Liver (tissue), 9 donors: Measurements from ENCODE around the gene SDK2. TPM values are rescaled to one million over a fixed set of nuclear protein-coding genes. Genes with fewer than 3 reads are reported as not detected.

Experiments used
- DNase-seq: peaks from one replicate; pipeline ENCODE4 v3.0.0-alpha.2; 2017; ENCODE audit warnings: low spot score
- H3K27ac ChIP-seq, 2 donors: one replicate each; pipeline ENCODE4 v1.7.0; 2013; ENCODE audit warnings: inconsistent platforms in 2 of 2, low read length in 2 of 2, control low read depth in 1 of 2, low read depth in 1 of 2, mild to moderate bottlenecking in 1 of 2
- H3K27me3 ChIP-seq, 4 donors: one replicate each; pipeline versions ENCODE4 v1.6.1 to v1.7.0; 2013; ENCODE audit warnings: low read length in 3 of 4, inconsistent platforms in 1 of 4, mild to moderate bottlenecking in 1 of 4, moderate library complexity in 1 of 4; ENCODE audit not compliant: control insufficient read depth in 4 of 4, insufficient read depth in 4 of 4
- H3K36me3 ChIP-seq, 4 donors: one replicate each; pipeline versions ENCODE4 v1.6.1 to v1.7.0; 2013; ENCODE audit warnings: low read length in 3 of 4, mild to moderate bottlenecking in 3 of 4, low read depth in 1 of 4, moderate library complexity in 1 of 4; ENCODE audit not compliant: control insufficient read depth in 4 of 4, insufficient read depth in 3 of 4
- H3K4me1 ChIP-seq, 4 donors: one replicate each; pipeline versions ENCODE4 v1.6.1 to v1.7.0; 2013; ENCODE audit warnings: low read length in 3 of 4, mild to moderate bottlenecking in 3 of 4, moderate library complexity in 1 of 4; ENCODE audit not compliant: control insufficient read depth in 4 of 4, insufficient read depth in 4 of 4
- H3K4me3 ChIP-seq, 3 donors: one replicate each; pipeline versions ENCODE4 v1.6.1 to v1.7.0; 2013; ENCODE audit warnings: low read length in 3 of 3, control low read depth in 1 of 3, low read depth in 1 of 3, mild to moderate bottlenecking in 1 of 3
- H3K9ac ChIP-seq, 2 donors: one replicate each; pipeline ENCODE4 v1.7.0; 2013; ENCODE audit warnings: low read length in 2 of 2, mild to moderate bottlenecking in 2 of 2, moderate library complexity in 2 of 2, control low read depth in 1 of 2, low read depth in 1 of 2
- H3K9me3 ChIP-seq, 4 donors: one replicate each; pipeline versions ENCODE4 v1.6.1 to v1.7.0; 2013; ENCODE audit warnings: low read length in 3 of 4; ENCODE audit not compliant: control insufficient read depth in 4 of 4
- EGR1 ChIP-seq, 2 donors: IDR thresholded peaks; 2 replicates each; pipeline ENCODE4 v1.6.1; 2016 to 2018; ENCODE audit warnings: antibody characterized with exemption in 2 of 2, low read depth in 2 of 2
- FOXA1 ChIP-seq: IDR thresholded peaks from 2 replicates; pipeline ENCODE4 v1.6.1; 2016; ENCODE audit warnings: antibody characterized with exemption
- GABPA ChIP-seq, 2 donors: IDR thresholded peaks in 1 of 2; conservative IDR thresholded peaks in 1 of 2; 2 replicates each; pipeline ENCODE4 v1.6.1; 2016; ENCODE audit warnings: antibody characterized with exemption in 2 of 2, mild to moderate bottlenecking in 1 of 2, moderate library complexity in 1 of 2
- HNF4A ChIP-seq, 2 donors: conservative IDR thresholded peaks; 2 replicates each; pipeline ENCODE4 v1.6.1; 2016; ENCODE audit warnings: antibody characterized with exemption in 2 of 2, mild to moderate bottlenecking in 2 of 2
- JUND ChIP-seq, 2 donors: IDR thresholded peaks; 2 replicates each; pipeline ENCODE4 v1.6.1; 2016; ENCODE audit warnings: antibody characterized with exemption in 2 of 2
- NR2F2 ChIP-seq: IDR thresholded peaks from 2 replicates; pipeline ENCODE4 v1.6.1; 2016; ENCODE audit warnings: antibody characterized with exemption
- RAD21 ChIP-seq, 2 donors: IDR thresholded peaks; 2 replicates each; pipeline ENCODE4 v1.6.1; 2016; ENCODE audit warnings: antibody characterized with exemption in 2 of 2, mild to moderate bottlenecking in 2 of 2
- TAF1 ChIP-seq: conservative IDR thresholded peaks from 2 replicates; pipeline ENCODE4 v1.6.1; 2016; ENCODE audit warnings: antibody characterized with exemption, mild to moderate bottlenecking
- YY1 ChIP-seq: IDR thresholded peaks from 2 replicates; pipeline ENCODE4 v1.6.1; 2016; ENCODE audit warnings: antibody characterized with exemption, mild to moderate bottlenecking
- WGBS: extraction: QIAGEN DNeasy Blood & Tissue Kit; methylation state at CpG from one replicate; pipeline ENCODE4 v1.1.7; 2013; 5-methylcytosine and 5-hydroxymethylcytosine counted together
- polyA plus RNA-seq, 2 donors: library from polyadenylated mRNA; stranded (reverse) in 1 of 2; unstranded in 1 of 2; fragments of 200-250 nt in 1 of 2; fragments of >200 nt in 1 of 2; fragmentation: Nextera tagmentation in 1 of 2; extraction: Ambion mirVana in 1 of 2; gene quantifications; one replicate each; pipeline versions ENCODE4 v1.2.1 to v1.2.3, GENCODE V29; 2013 to 2015
- total RNA-seq, 2 donors: library from RNA; depleted of rRNA; stranded (reverse); fragments of >200 nt; gene quantifications; one replicate each; pipeline ENCODE4 v1.2.3, GENCODE V29; 2014
- TF ChIP-seq, protein P1 (sequence below): fragments of 150-350 bp; IDR thresholded peaks from 2 replicates; pipeline ENCODE4 v1.5.1; 2017; ENCODE audit warnings: improper control_type of control experiment, low read depth, low read length; ENCODE audit not compliant: missing input control
- TF ChIP-seq, protein P2 (sequence below): IDR thresholded peaks from 2 replicates; pipeline ENCODE4 v1.6.1; 2016; ENCODE audit warnings: antibody characterized with exemption, mild to moderate bottlenecking
- TF ChIP-seq, protein P3 (sequence below): IDR thresholded peaks from 2 replicates; pipeline ENCODE4 v1.6.1; 2016; ENCODE audit warnings: antibody characterized with exemption
- TF ChIP-seq, protein P4 (sequence below): IDR thresholded peaks from 2 replicates; pipeline ENCODE4 v1.6.1; 2016; ENCODE audit warnings: antibody characterized with exemption
- donor health status: healthy.
- donor health status: healthy.
- donor health status: healthy.
- donor health status: healthy.
- donor health status: healthy.

The SDK2 gene
- total and polyA plus RNA-seq, 4 donors, result 0.05 to 0.42 (median 0.10) TPM

DNA sequence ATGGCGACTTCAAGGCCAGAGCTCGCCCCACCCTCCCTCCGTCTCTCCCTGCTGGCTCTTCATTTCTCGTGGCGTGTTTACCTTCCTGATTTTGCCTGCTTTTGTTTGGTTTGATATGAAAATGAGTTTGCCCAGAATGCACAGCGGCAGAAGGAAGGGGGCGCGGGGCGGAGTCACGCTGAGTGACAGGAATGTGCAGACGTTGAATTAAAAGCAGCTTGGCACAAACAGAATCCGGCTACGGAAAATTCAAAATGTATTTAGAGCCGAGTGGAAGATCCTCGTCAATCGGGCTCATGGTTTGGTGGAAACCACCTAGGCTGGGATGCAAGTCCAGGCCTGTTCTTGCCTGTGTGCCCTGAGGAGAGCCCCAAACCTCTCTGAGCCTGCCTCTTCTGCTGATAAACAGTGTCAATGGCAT lies 102.7 kb downstream of the SDK2 start:
- H3K27ac ChIP-seq, result no peak overlapping the region
- no peaks in the 10 kb centered on the region for H3K27me3 ChIP-seq
- no peak overlapping the region for H3K9ac ChIP-seq
- no peaks in the 10 kb centered on the region for H3K4me1 ChIP-seq
- no peak overlapping the region for H3K4me3 ChIP-seq
- H3K9me3 ChIP-seq, result no peaks in the 10 kb centered on the region
- WGBS, result 74% methylated on average over 16 of the region's 16 CpGs
- TF ChIP-seq GABPA (IDR thresholded peaks at IDR 0.05 in 1 of 2, conservative IDR thresholded peaks at IDR 0.05 in 1 of 2) (no peak), TAF1 (no peak)
- H3K36me3 ChIP-seq, result no peaks in the 10 kb centered on the region
- no peak for DNase-seq

DNA sequence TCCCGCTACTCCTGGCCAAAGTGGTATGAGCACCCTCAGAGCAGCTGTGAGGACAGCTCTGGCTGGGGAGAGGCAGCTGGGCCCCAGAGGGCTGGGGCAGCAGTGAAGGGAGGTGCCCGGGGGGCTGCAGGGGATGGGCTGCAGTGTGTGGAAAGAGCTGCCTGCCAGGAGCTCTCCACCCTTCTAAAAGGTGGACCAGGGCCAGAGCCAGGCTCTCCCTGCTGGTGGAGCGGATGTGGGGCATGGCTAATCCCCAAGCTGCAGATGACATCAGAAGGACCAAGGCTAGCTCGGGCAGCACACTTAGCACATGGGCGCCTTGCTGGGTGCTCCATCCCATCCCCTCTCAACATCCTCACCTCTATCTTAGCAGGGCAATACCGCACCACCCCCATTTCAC lies 103.1 kb downstream of the SDK2 start:
- 76% methylated on average over 6 of the region's 6 CpGs for WGBS
- no peak for DNase-seq
- TF ChIP-seq RAD21 (IDR thresholded peaks at IDR 0.05) (no peak), EGR1 (IDR thresholded peaks at IDR 0.05; ENCODE audit: low read depth in 2 of 2) (no peak), HNF4A (conservative IDR thresholded peaks at IDR 0.05) (no peak), YY1 (no peak), TAF1 (no peak), FOXA1 (no peak), GABPA (IDR thresholded peaks at IDR 0.05 in 1 of 2, conservative IDR thresholded peaks at IDR 0.05 in 1 of 2) (no peak), NR2F2 (no peak)
- TF ChIP-seq, protein P1, sequence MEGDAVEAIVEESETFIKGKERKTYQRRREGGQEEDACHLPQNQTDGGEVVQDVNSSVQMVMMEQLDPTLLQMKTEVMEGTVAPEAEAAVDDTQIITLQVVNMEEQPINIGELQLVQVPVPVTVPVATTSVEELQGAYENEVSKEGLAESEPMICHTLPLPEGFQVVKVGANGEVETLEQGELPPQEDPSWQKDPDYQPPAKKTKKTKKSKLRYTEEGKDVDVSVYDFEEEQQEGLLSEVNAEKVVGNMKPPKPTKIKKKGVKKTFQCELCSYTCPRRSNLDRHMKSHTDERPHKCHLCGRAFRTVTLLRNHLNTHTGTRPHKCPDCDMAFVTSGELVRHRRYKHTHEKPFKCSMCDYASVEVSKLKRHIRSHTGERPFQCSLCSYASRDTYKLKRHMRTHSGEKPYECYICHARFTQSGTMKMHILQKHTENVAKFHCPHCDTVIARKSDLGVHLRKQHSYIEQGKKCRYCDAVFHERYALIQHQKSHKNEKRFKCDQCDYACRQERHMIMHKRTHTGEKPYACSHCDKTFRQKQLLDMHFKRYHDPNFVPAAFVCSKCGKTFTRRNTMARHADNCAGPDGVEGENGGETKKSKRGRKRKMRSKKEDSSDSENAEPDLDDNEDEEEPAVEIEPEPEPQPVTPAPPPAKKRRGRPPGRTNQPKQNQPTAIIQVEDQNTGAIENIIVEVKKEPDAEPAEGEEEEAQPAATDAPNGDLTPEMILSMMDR, result no peak
- TF ChIP-seq, protein P2, sequence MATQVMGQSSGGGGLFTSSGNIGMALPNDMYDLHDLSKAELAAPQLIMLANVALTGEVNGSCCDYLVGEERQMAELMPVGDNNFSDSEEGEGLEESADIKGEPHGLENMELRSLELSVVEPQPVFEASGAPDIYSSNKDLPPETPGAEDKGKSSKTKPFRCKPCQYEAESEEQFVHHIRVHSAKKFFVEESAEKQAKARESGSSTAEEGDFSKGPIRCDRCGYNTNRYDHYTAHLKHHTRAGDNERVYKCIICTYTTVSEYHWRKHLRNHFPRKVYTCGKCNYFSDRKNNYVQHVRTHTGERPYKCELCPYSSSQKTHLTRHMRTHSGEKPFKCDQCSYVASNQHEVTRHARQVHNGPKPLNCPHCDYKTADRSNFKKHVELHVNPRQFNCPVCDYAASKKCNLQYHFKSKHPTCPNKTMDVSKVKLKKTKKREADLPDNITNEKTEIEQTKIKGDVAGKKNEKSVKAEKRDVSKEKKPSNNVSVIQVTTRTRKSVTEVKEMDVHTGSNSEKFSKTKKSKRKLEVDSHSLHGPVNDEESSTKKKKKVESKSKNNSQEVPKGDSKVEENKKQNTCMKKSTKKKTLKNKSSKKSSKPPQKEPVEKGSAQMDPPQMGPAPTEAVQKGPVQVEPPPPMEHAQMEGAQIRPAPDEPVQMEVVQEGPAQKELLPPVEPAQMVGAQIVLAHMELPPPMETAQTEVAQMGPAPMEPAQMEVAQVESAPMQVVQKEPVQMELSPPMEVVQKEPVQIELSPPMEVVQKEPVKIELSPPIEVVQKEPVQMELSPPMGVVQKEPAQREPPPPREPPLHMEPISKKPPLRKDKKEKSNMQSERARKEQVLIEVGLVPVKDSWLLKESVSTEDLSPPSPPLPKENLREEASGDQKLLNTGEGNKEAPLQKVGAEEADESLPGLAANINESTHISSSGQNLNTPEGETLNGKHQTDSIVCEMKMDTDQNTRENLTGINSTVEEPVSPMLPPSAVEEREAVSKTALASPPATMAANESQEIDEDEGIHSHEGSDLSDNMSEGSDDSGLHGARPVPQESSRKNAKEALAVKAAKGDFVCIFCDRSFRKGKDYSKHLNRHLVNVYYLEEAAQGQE, result no peak
- TF ChIP-seq, protein P3, sequence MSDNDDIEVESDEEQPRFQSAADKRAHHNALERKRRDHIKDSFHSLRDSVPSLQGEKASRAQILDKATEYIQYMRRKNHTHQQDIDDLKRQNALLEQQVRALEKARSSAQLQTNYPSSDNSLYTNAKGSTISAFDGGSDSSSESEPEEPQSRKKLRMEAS, result no peak

DNA sequence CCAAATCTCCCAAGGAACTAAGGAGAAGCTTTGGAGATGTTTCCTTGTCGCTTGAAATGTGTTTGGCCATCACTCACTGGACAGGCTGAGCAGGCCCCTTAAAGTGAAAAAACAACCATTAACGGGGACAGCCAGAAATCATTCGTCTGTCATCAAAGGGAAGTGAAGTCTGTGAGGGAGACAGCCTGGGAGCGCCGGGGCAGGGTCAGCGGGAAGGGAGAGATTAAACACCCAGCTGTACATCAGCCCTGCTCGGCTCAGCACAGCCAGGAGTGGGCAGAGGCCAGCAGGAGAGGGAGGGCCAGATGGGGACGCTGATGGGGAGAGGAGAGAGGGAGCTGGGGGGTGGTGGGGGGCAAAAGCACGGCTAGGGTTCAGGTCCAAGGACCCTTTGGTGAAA lies 105.1 kb downstream of the SDK2 start:
- Histone ChIP-seq H3K36me3 (no peaks in the 10 kb centered on the region), H3K4me3 (no peak overlapping the region), H3K27ac (no peak overlapping the region), H3K27me3 (peaks cover 0 to 3% (median 0%) of the 10 kb centered on the region in 4 donors), H3K9ac (no peak overlapping the region), H3K9me3 (no peaks in the 10 kb centered on the region), H3K4me1 (no peaks in the 10 kb centered on the region)
- no peak for DNase-seq
- 31% methylated on average over 9 of the region's 9 CpGs for WGBS
- TF ChIP-seq JUND (IDR thresholded peaks at IDR 0.05) (no peak), GABPA (IDR thresholded peaks at IDR 0.05 in 1 of 2, conservative IDR thresholded peaks at IDR 0.05 in 1 of 2) (no peak), EGR1 (IDR thresholded peaks at IDR 0.05; ENCODE audit: low read depth in 2 of 2) (no peak), HNF4A (conservative IDR thresholded peaks at IDR 0.05) (no peak)
- TF ChIP-seq, protein P1, result no peak
- TF ChIP-seq, protein P4, sequence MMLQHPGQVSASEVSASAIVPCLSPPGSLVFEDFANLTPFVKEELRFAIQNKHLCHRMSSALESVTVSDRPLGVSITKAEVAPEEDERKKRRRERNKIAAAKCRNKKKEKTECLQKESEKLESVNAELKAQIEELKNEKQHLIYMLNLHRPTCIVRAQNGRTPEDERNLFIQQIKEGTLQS, result no peak
- TF ChIP-seq, protein P2, result no peak

More for the DNA sequence above, 103.1 kb downstream of the SDK2 start:
- Histone ChIP-seq H3K27me3 (no peaks in the 10 kb centered on the region), H3K9ac (no peak overlapping the region), H3K27ac (no peak overlapping the region), H3K9me3 (no peaks in the 10 kb centered on the region), H3K36me3 (no peaks in the 10 kb centered on the region), H3K4me3 (no peak overlapping the region), H3K4me1 (no peaks in the 10 kb centered on the region)
